Inferior parietal cortex (tissue), 1 donor: ENCODE measurements around the gene TMEM198.

Experiments used
- DNase-seq: peaks from one replicate; pipeline ENCODE4 v3.0.0-alpha.2; 2016; ENCODE audit errors: extremely low spot score

TMEM198 gene

GRCh38 chr2:219525533-219526232 is 18.1 kb upstream of the TMEM198 start:
- no peak for DNase-seq

DNA sequence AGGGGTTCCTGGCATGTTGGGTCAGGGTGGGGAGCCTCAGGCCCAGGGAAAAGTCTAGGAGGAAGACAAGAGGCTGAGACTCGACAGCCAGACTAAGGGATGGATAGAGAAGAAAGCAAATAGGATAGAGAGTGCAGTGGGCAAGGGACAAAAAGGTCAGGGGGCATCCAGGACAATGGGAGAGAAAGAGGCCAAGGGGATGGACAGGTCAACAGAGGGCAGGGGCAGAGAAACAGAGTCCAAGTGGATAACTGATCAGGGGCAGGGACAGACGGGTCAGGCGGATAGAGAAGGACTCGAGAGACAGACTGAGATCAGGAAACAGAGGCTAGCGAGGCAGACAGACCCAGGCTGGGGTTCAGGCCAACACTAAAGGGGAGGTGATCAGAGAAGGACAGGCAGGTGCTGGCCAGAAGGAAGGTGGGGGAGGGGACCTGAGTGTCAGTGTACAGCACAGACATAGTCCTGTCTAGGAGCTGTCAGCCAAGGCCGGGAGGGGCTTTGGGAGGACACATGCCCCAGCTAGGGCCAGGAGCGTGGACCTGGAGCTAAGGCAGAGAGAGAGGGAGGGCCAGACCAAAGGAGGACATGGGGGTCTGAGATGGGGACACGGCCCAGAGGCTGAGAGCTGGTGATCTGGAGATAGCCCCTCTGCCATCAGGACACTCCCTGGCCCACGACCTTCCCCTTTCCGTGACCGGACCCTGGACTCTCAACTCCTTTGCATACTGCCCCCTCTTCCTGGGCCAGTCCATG is 17.3 kb upstream of the TMEM198 start:
- no peak for DNase-seq

- no peak for DNase-seq
Measured at GRCh38 chr2:219527076-219527394, 16.8 kb upstream of the TMEM198 start.

- DNase-seq, result no peak
Measured at GRCh38 chr2:219527472-219527871, 16.4 kb upstream of the TMEM198 start.

GRCh38 chr2:219530048-219530963 is 13.5 kb upstream of the TMEM198 start:
- peak; percentile 92 for DNase-seq

GRCh38 chr2:219531639-219532377 is 12.0 kb upstream of the TMEM198 start:
- no peak for DNase-seq

DNA sequence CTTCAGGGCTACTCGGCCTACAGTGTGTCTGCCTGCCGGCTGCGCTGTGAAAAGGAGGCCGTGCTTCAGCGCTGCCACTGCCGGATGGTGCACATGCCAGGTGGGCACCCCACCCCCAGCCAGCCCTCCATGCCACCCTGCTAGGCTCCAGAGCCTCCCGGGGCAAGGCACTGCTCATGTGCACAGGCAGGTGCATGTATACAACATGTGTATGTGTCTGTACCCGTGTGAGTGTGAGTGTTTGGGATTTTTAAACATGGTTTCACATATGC is 11.5 kb upstream of the TMEM198 start:
- DNase-seq, result no peak

DNA sequence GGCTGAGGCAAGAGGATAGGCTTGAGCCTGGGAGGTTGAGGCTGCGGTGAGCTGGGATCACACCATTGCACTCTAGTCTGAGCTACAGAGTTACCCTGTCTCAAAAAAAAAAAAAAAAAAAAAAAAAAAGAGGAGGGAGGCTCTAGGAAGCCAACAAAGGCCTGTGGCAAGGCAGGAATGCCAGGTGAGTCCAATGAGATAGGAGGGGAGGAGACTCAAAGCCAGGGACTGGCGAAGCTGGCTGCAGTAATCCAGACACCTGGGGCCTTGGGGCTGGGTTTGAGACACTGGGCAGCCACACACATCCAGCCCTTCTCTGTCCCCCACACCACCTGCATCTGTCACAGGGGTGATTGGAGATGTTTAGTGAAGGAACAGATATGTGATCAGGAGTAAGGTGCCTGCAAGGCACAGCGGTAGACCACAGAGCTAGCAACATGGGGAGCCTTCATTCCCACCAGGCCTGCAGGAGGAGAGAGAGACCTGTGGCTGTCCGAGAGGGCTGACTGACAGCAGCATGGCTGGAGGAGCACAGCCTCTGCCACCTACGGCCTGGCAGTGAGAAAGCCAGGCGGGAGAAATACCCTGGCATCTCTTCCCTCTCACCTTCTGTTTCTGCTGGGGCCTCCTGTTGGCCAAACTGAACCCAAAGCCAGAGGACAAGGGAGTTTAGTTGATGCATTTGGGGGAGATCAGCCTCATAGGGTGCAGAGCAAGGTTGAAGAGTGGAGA is 9.7 kb upstream of the TMEM198 start:
- DNase-seq, result no peak

GRCh38 chr2:219536425-219536824 is 7.4 kb upstream of the TMEM198 start:
- DNase-seq, result no peak

DNA sequence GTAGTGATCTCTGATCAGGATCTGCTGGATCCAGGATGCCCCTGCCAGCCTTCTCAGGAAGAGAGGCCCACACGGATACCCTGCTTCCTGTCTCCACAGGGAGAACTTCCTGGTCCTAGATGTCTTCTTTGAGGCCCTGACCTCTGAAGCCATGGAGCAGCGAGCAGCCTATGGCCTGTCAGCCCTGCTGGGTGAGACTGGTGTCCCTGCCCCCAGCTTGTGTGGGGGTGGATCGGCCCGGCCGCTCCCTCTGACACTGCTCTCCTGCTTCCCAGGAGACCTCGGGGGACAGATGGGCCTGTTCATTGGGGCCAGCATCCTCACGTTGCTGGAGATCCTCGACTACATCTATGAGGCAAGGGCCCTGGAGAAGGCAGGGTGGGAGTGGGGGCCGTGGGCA is 6.9 kb upstream of the TMEM198 start:
- no peak for DNase-seq

GRCh38 chr2:219537657-219538488 is 6.0 kb upstream of the TMEM198 start:
- DNase-seq, result no peak

- DNase-seq, result no peak
Measured at GRCh38 chr2:219538504-219538951, 5.3 kb upstream of the TMEM198 start.

DNA sequence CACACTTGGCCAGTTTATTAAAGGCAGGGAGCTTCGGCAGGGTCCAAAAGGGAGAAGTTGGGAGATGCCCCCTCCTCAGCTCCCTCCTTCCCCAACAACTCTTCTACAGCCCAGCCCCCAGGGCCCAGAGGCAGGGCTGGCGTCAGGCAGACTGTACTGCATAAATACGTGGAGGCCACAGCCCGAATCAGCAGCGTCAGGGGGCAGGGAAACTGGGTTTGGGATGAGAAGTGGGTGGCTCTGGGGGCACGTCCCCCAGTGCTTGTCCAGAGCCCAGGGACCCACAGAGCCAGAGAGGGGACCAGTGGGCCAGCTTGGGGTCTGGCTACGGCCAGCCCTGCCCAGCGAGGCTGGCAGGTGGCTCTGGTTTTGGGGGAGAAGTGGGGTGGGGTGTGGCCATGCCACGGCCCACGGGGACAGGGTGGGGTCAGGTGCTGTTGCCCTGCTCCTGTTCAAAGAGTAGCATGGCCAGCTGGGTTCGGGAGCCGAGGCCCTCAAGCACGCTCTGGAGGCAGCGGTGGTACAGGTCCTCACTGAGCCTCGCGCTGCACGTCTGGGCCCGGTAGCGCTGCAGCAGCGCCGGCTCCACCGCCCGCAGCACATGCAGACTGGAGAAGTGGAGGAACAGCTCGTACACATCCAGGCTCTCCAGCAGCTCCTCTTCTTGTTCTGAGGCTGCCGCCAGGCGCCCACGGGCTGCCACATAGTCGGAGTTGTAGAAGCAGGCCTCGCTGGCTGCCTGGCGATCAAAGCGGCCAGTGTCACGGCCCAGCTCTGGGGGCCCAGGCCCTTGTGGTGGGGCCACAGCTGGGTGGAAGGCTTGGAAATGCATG is 4.7 kb upstream of the TMEM198 start:
- no peak for DNase-seq

DNA sequence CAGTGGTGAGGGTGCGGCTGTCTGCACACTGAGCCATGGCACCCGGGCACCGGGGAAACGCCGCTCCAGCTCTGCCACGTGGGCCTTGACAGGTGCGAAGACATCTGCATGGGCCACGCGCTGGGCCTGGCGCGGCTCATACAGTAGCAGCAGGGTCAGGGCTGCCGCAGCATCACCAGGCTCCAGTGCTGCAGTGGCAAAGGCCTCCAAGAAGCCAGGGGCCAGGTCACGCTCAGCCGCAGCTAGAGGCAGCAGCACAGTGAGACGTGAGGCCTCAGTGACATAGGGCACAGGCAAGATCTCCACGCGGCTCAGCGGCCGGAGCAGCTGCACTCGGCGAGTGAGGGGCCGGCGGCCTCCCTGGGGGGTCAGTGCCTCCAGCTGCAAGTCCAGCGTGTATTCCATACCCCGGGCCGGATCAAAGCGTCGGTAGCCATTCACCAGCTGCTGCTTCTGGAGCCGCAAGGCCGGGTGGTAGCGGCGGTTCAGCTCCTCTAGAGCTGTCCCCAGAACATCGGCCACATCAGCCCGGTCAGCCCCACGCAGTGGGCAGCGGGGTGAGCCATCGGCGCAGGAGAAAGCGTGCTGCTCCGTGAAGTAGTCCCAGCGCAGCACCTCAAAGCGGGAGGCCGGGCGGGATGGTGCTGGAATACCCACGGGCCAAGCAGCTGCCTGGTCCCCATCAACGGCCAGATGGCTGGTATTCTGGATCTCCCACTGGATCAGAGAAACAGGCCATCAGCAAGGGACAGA is 3.7 kb upstream of the TMEM198 start:
- no peak for DNase-seq

DNA sequence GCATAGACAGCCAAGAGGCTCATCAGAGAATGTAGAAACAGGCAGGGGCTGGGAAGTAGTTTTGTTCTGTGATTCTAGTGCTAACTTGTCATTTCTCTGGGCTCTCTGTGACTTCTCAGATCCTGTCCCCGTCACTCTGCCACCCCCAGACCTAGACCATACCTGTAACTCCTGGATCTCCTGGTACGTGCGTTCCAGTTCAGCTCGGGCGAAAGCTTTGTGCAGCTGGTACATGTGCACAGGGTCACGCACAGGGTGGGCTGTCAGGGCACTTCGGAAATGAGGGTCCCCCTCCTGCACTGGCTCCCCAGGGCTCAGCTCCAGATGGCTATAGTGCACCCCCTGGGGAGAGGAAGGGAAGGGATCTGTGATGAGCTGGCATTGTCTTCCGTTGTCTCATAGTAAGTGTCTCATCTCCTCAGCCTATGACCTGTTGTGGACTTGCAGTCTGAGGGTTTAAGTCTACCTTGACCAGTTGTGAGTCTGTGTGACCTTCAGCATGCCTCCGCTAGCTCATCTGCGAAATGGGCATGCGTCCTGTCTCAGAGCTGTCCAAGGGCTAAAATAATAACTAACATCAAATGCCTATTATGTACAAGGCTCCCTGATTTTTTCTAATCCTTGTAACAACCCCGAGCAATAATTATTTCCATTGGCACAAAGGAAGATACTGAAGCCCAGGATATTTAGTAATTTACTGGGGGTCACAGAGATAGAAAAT is 2.9 kb upstream of the TMEM198 start:
- DNase-seq, result no peak

- DNase-seq, result peak; percentile 66
Measured at GRCh38 chr2:219541611-219542180, 2.1 kb upstream of the TMEM198 start.

DNA sequence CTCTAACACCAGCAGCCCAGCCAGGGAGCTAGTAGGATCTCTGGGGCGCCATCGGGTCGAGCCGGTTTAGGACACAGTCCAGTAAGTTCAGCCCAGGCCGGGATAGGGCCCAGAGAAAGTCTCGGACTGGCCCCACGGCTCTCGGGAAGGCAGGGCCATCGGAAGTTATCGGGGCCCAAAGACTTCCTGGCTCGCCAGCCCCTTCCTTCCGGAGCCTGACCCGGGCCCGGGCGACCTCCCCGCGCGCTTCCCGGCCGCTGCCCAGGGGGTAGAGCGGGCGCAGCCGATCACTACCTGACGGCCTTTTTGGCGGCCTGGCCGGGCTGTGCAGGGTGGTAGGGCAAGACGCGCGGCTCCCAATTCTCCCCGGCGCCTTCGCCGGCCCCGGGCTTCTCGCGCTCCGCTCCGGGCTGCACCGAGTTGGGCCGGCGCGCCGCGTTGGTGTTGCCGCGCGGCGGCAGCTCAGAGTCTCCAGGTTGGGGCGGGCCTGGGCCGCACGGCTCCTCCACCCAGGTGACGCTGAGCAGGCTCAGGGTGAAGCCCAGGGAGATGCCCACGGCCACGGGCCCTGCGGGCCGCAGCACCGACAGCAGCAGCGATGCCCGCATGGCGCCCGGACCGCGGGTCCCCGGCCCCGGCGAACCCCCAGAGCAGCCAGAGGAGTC is 765 bp upstream of the TMEM198 start:
- no peak for DNase-seq
